Measurements from ENCODE around the gene KCTD1. TPM values are rescaled to one million over a fixed set of nuclear protein-coding genes. Genes with fewer than 3 reads are reported as not detected.
A peak's percentile ranks its signal among the peaks of the same experiment; 100 is the strongest.

The KCTD1 gene
- total RNA-seq (10 to 100 TPM in 4 of 9 donors, 1 to 10 TPM in 5; 8.4 to 21.8 (median 10.0) TPM), polyA plus RNA-seq (1 to 10 TPM; 4.8 to 7.8 TPM)
- long read RNA-seq, donor 1, partial matches to known transcripts, result 0 of 6 reads
- long read RNA-seq, donor 1, other reads (novel, unspliced or antisense), result 3 of 6 reads
- long read RNA-seq, donor 2, partial matches to known transcripts, result 0 of 8 reads
- long read RNA-seq, donor 2, other reads (novel, unspliced or antisense), result 3 of 8 reads
- long read RNA-seq, donor 3, partial matches to known transcripts, result 0 of 5 reads
- long read RNA-seq, donor 3, other reads (novel, unspliced or antisense), result 1 of 5 reads

- peak within 1 kb of the TSS; percentile 48 to 83 (median 74) for H3K27ac ChIP-seq
- peak; percentile 61 to 83 (median 78) for ATAC-seq
- H3K27me3 ChIP-seq, result peaks cover 0 to 43% (median 14%) of the 10 kb centered on the region in 9 donors
- WGBS, 4 donors, result 0 to 1% (median 1%) methylated on average over 69 to 88 of the region's 88 CpGs
- TF ChIP-seq CTCF (IDR thresholded peaks at IDR 0.05), result no peak
- no peak for TF ChIP-seq POLR2A (IDR thresholded peaks at IDR 0.05)
- H3K36me3 ChIP-seq, result no peaks in the 10 kb centered on the region
- H3K4me1 ChIP-seq, result peaks cover 0 to 56% (median 34%) of the 10 kb centered on the region in 12 donors
- peak within 1 kb of the TSS; percentile 67 to 93 (median 77) for H3K4me3 ChIP-seq
- DNase-seq, result peak; percentile 77 to 91 (median 83)
- intact Hi-C loops (cut with DNase I), result loop anchor here in 6 of 10 donors (2.0 to 10.0 kb wide), 6 partner anchors 94 to 164 kb away; no protein-coding TSS in a partner anchor
- H3K9me3 ChIP-seq, result no peaks in the 10 kb centered on the region
Measured at GRCh38 chr18:26548415-26549262, at the start of gene KCTD1. Gene KCTD1 (minus strand): TSS chr18:26548553. CDS start chr18:26548536, 17 bp downstream.

- WGBS, 4 donors, result 69 to 78% (median 76%) methylated on average over 2 of the region's 2 CpGs
- Histone ChIP-seq H3K27ac (no peak overlapping the region), H3K36me3 (no peaks in the 10 kb centered on the region), H3K9me3 (peaks cover 0 to 2% (median 0%) of the 10 kb centered on the region in 12 donors), H3K4me1 (no peaks in the 10 kb centered on the region), H3K4me3 (no peak overlapping the region), H3K27me3 (no peaks in the 10 kb centered on the region)
- no peak for DNase-seq
- no peak for ATAC-seq
- intact Hi-C loops (cut with DNase I), result no loop called here
- TF ChIP-seq CTCF (IDR thresholded peaks at IDR 0.05) (no peak), POLR2A (IDR thresholded peaks at IDR 0.05) (no peak)
Measured at GRCh38 chr18:26593365-26594320, 45.3 kb upstream of the KCTD1 start.

- Histone ChIP-seq H3K4me3 (no peak overlapping the region), H3K27ac (no peak overlapping the region), H3K4me1 (no peaks in the 10 kb centered on the region), H3K27me3 (no peaks in the 10 kb centered on the region), H3K9me3 (peaks cover 0 to 2% (median 0%) of the 10 kb centered on the region in 12 donors), H3K36me3 (no peaks in the 10 kb centered on the region)
- 86 to 94% (median 92%) methylated on average over 6 of the region's 6 CpGs for WGBS, 4 donors
- ATAC-seq, result no peak
- intact Hi-C loops (cut with DNase I), result no loop called here
- DNase-seq, result no peak
- no peak for TF ChIP-seq CTCF (IDR thresholded peaks at IDR 0.05)
- no peak for TF ChIP-seq POLR2A (IDR thresholded peaks at IDR 0.05)
Measured at GRCh38 chr18:26584745-26585144, 36.4 kb upstream of the KCTD1 start.
